Mucosa of rectum (tissue), 2 donors: ENCODE results near the gene GPR89B.
"Not testable (repeated sequence)": the region's sequence is repeated elsewhere in the genome, so short reads cannot be mapped to it uniquely, and the experiment has no call there.

Experiments
- H3K27ac ChIP-seq, 2 donors: one replicate each; pipeline ENCODE4 v1.7.0; 2013; ENCODE audit warnings: inconsistent platforms in 2 of 2, low read depth in 2 of 2, low read length in 2 of 2
- H3K27me3 ChIP-seq, 2 donors: one replicate each; pipeline ENCODE4 v1.7.0; 2013; ENCODE audit warnings: low read length in 2 of 2; ENCODE audit not compliant: control insufficient read depth in 2 of 2, insufficient read depth in 2 of 2
- H3K36me3 ChIP-seq, 2 donors: one replicate each; pipeline ENCODE4 v1.7.0; 2013; ENCODE audit warnings: low read length in 2 of 2; ENCODE audit not compliant: control insufficient read depth in 2 of 2, insufficient read depth in 2 of 2
- H3K4me1 ChIP-seq, 2 donors: one replicate each; pipeline ENCODE4 v1.7.0; 2013; ENCODE audit warnings: low read length in 2 of 2, mild to moderate bottlenecking in 1 of 2; ENCODE audit not compliant: control insufficient read depth in 2 of 2, insufficient read depth in 2 of 2
- H3K4me3 ChIP-seq, 2 donors: one replicate each; pipeline ENCODE4 v1.7.0; 2013; ENCODE audit warnings: low read length in 2 of 2
- H3K9ac ChIP-seq, 2 donors: one replicate each; pipeline ENCODE4 v1.7.0; 2013; ENCODE audit warnings: low read length in 2 of 2, low read depth in 1 of 2, mild to moderate bottlenecking in 1 of 2
- H3K9me3 ChIP-seq, 2 donors: one replicate each; pipeline ENCODE4 v1.7.0; 2013; ENCODE audit warnings: low read length in 2 of 2; ENCODE audit not compliant: control insufficient read depth in 2 of 2
- donor health status: healthy.
- donor health status: Normal muscosa, but diverticular disease.

GPR89B gene

GRCh38 chr1:147902253-147902845 lies 25.9 kb upstream of the GPR89B start, which contains the start of gene GJA8:
Gene GJA8 (plus strand): TSS chr1:147902795. CDS start chr1:147907956, 5,161 bp downstream.
- Histone ChIP-seq H3K4me3 (no peak within 1 kb of the TSS), H3K9ac (no peak within 1 kb of the TSS), H3K36me3 (no peaks in the 10 kb centered on the region), H3K4me1 (no peaks in the 10 kb centered on the region), H3K27me3 (peaks cover 2 to 7% of the 10 kb centered on the region in 2 donors), H3K27ac (no peak within 1 kb of the TSS), H3K9me3 (no peaks in the 10 kb centered on the region)

GRCh38 chr1:147904726-147905125 lies 23.5 kb upstream of the GPR89B start:
- H3K9me3 ChIP-seq = no peaks in the 10 kb centered on the region

GRCh38 chr1:147907786-147908509 lies 20.3 kb upstream of the GPR89B start:
- no peaks in the 10 kb centered on the region for H3K4me1 ChIP-seq
- no peaks in the 10 kb centered on the region for H3K9me3 ChIP-seq
- no peak overlapping the region for H3K27ac ChIP-seq
- H3K36me3 ChIP-seq = no peaks in the 10 kb centered on the region
- no peak overlapping the region for H3K4me3 ChIP-seq
- H3K27me3 ChIP-seq = no peaks in the 10 kb centered on the region
- H3K9ac ChIP-seq = no peak overlapping the region

More at GRCh38 chr1:147904726-147905125, 23.5 kb upstream of the GPR89B start:
- no peak overlapping the region for H3K4me3 ChIP-seq
- no peaks in the 10 kb centered on the region for H3K4me1 ChIP-seq
- peaks cover 0 to 4% of the 10 kb centered on the region in 2 donors for H3K27me3 ChIP-seq
- no peak overlapping the region for H3K27ac ChIP-seq
- H3K36me3 ChIP-seq = no peaks in the 10 kb centered on the region
- H3K9ac ChIP-seq = no peak overlapping the region

- Histone ChIP-seq H3K27ac (no peak overlapping the region), H3K27me3 (peaks cover 0 to 2% of the 10 kb centered on the region in 2 donors), H3K9me3 (no peaks in the 10 kb centered on the region), H3K4me3 (no peak overlapping the region), H3K4me1 (no peaks in the 10 kb centered on the region), H3K9ac (no peak overlapping the region), H3K36me3 (no peaks in the 10 kb centered on the region)
These were observed 15.7 kb upstream of the GPR89B start for GRCh38 chr1:147912553-147912952.

GRCh38 chr1:147913362-147913942 lies 14.8 kb upstream of the GPR89B start:
- H3K27ac ChIP-seq = no peak overlapping the region
- H3K9me3 ChIP-seq = no peaks in the 10 kb centered on the region
- peaks cover 0 to 2% of the 10 kb centered on the region in 2 donors for H3K27me3 ChIP-seq
- H3K36me3 ChIP-seq = no peaks in the 10 kb centered on the region
- H3K4me3 ChIP-seq = no peak overlapping the region
- H3K4me1 ChIP-seq = no peaks in the 10 kb centered on the region
- no peak overlapping the region for H3K9ac ChIP-seq

- Histone ChIP-seq H3K4me1 (no peaks in the 10 kb centered on the region), H3K9ac (no peak overlapping the region), H3K9me3 (no peaks in the 10 kb centered on the region), H3K36me3 (no peaks in the 10 kb centered on the region), H3K4me3 (no peak overlapping the region), H3K27ac (no peak overlapping the region), H3K27me3 (peaks cover 0 to 2% of the 10 kb centered on the region in 2 donors)
These were observed 8.3 kb upstream of the GPR89B start for GRCh38 chr1:147919896-147920295.

GRCh38 chr1:147924813-147925212 lies 3.4 kb upstream of the GPR89B start:
- Histone ChIP-seq H3K4me1 (no peaks in the 10 kb centered on the region), H3K9ac (no peak overlapping the region), H3K9me3 (no peaks in the 10 kb centered on the region), H3K4me3 (no peak overlapping the region), H3K36me3 (no peaks in the 10 kb centered on the region), H3K27ac (no peak overlapping the region), H3K27me3 (no peaks in the 10 kb centered on the region)

GRCh38 chr1:147927215-147927614 lies 1.0 kb upstream of the GPR89B start:
- H3K27ac ChIP-seq, H3K4me3 ChIP-seq, H3K36me3 ChIP-seq, H3K9ac ChIP-seq, H3K9me3 ChIP-seq, H3K27me3 ChIP-seq, H3K4me1 ChIP-seq: not testable (repeated sequence)

- H3K36me3 ChIP-seq, H3K9ac ChIP-seq, H3K4me3 ChIP-seq, H3K9me3 ChIP-seq, H3K27me3 ChIP-seq, H3K4me1 ChIP-seq, H3K27ac ChIP-seq: not testable (repeated sequence)
These were observed 531 bp upstream of the GPR89B start for GRCh38 chr1:147927689-147928088.

- not testable (repeated sequence) for H3K9ac ChIP-seq, H3K4me1 ChIP-seq, H3K27me3 ChIP-seq, H3K36me3 ChIP-seq, H3K4me3 ChIP-seq, H3K9me3 ChIP-seq, H3K27ac ChIP-seq
These were observed 2.9 kb downstream of the GPR89B start for GRCh38 chr1:147931137-147931536.
